Brain microvascular endothelial cell (primary cell): ENCODE measurements around the gene FSTL4.

Experiments used
- DNase-seq: peaks from one replicate; pipeline ENCODE4 v3.0.0-alpha.2; 2020
- H3K27ac ChIP-seq: fragments of 250-450 bp; sonication (Bioruptor Pico); 2 replicates; pipeline ENCODE4 v1.5.1; 2020; ENCODE audit warnings: mild to moderate bottlenecking, moderate library complexity
- H3K27me3 ChIP-seq: fragments of 250-450 bp; sonication (Bioruptor Pico); replicated peaks from 2 replicates; pipeline ENCODE4 v1.5.1; 2020; ENCODE audit warnings: mild to moderate bottlenecking
- H3K36me3 ChIP-seq: fragments of 250-450 bp; sonication (Bioruptor Pico); replicated peaks from 2 replicates; pipeline ENCODE4 v1.5.1; 2020; ENCODE audit warnings: mild to moderate bottlenecking
- H3K4me3 ChIP-seq: 2 replicates; pipeline ENCODE4 v1.5.1; 2011; ENCODE audit warnings: low read depth, mild to moderate bottlenecking, control low read depth, low read length, moderate library complexity
- CTCF ChIP-seq: IDR thresholded peaks from 2 replicates; pipeline ENCODE4 v1.5.1; 2011; ENCODE audit warnings: low read depth, mild to moderate bottlenecking, moderate library complexity, low read length, control low read depth, inconsistent platforms; ENCODE audit errors: missing control alignments
- in situ Hi-C: cut with HindIII; loops from 2 replicates; pipeline ENCODE4 v1.10.0; 2017; ENCODE audit warnings: low sequenced_read_pairs, low pct_ligation_motif_present

FSTL4 gene

GRCh38 chr5:133440467-133441115 is 171.8 kb downstream of the FSTL4 start:
- in situ Hi-C loops = no loop called here
- no peak for DNase-seq
- Histone ChIP-seq H3K4me3 (no peak overlapping the region), H3K36me3 (no peaks in the 10 kb centered on the region), H3K27ac (no peak overlapping the region), H3K27me3 (no peaks in the 10 kb centered on the region)
- no peak for TF ChIP-seq CTCF

GRCh38 chr5:133439859-133440258 is 172.5 kb downstream of the FSTL4 start:
- no peak overlapping the region for H3K27ac ChIP-seq
- no peak for DNase-seq

GRCh38 chr5:133438487-133438886 is 173.9 kb downstream of the FSTL4 start:
- TF ChIP-seq CTCF = no peak
- in situ Hi-C loops = no loop called here
- no peaks in the 10 kb centered on the region for H3K27me3 ChIP-seq
- DNase-seq = no peak
- H3K4me3 ChIP-seq = no peak overlapping the region
- H3K36me3 ChIP-seq = no peaks in the 10 kb centered on the region
- H3K27ac ChIP-seq = no peak overlapping the region

More at GRCh38 chr5:133439859-133440258, 172.5 kb downstream of the FSTL4 start:
- Histone ChIP-seq H3K36me3 (no peaks in the 10 kb centered on the region), H3K4me3 (no peak overlapping the region), H3K27me3 (no peaks in the 10 kb centered on the region)
- no peak for TF ChIP-seq CTCF
- in situ Hi-C loops = no loop called here

GRCh38 chr5:133434336-133434735 is 178.0 kb downstream of the FSTL4 start:
- no peaks in the 10 kb centered on the region for H3K27me3 ChIP-seq

GRCh38 chr5:133433641-133434040 is 178.7 kb downstream of the FSTL4 start:
- in situ Hi-C loops = no loop called here
- no peak for TF ChIP-seq CTCF

More at GRCh38 chr5:133434336-133434735, 178.0 kb downstream of the FSTL4 start:
- H3K4me3 ChIP-seq = no peak overlapping the region
- H3K27ac ChIP-seq = no peak overlapping the region
- TF ChIP-seq CTCF = no peak
- DNase-seq = no peak
- no peaks in the 10 kb centered on the region for H3K36me3 ChIP-seq
- in situ Hi-C loops = no loop called here

GRCh38 chr5:133432956-133433532 is 179.3 kb downstream of the FSTL4 start:
- in situ Hi-C loops = no loop called here
- no peaks in the 10 kb centered on the region for H3K36me3 ChIP-seq
- no peak overlapping the region for H3K4me3 ChIP-seq
- no peak overlapping the region for H3K27ac ChIP-seq
- no peak for TF ChIP-seq CTCF
- H3K27me3 ChIP-seq = peaks cover 1% of the 10 kb centered on the region
- DNase-seq = no peak

More at GRCh38 chr5:133433641-133434040, 178.7 kb downstream of the FSTL4 start:
- Histone ChIP-seq H3K27me3 (no peaks in the 10 kb centered on the region), H3K27ac (no peak overlapping the region), H3K36me3 (no peaks in the 10 kb centered on the region), H3K4me3 (no peak overlapping the region)
- DNase-seq = no peak
